Kidney (tissue), 14 donors: Measurements from ENCODE around the gene MDGA2. TPM values are rescaled to one million over a fixed set of nuclear protein-coding genes. Genes with fewer than 3 reads are reported as not detected.
"Not testable (repeated sequence)": the region's sequence is repeated elsewhere in the genome, so short reads cannot be mapped to it uniquely, and the experiment has no call there.

Experiments
- DNase-seq, 5 donors: peaks; one replicate each; pipeline ENCODE4 v3.0.0-alpha.2; 2013 to 2020
- FAIRE-seq: peaks from 2 replicates; lab custom pipeline; 2012; peaks lifted over from hg19 to GRCh38; lab: Jason Lieb, UNC
- H3K27ac ChIP-seq, 2 donors: one replicate each; pipeline ENCODE4 v1.7.0; 2013; ENCODE audit warnings: low read depth in 2 of 2, low read length in 2 of 2, inconsistent platforms in 1 of 2
- H3K27me3 ChIP-seq: one replicate; pipeline ENCODE4 v1.7.1; 2013; ENCODE audit warnings: low read length, inconsistent platforms; ENCODE audit not compliant: control insufficient read depth, insufficient read depth
- H3K36me3 ChIP-seq, 3 donors: one replicate each; pipeline versions ENCODE4 v1.7.0 to v1.7.1; 2013; ENCODE audit warnings: low read length in 3 of 3, control low read depth in 1 of 3, inconsistent platforms in 1 of 3; ENCODE audit not compliant: insufficient read depth in 3 of 3, control insufficient read depth in 2 of 3
- H3K4me1 ChIP-seq, 3 donors: one replicate each; pipeline versions ENCODE4 v1.7.0 to v1.7.1; 2013; ENCODE audit warnings: low read length in 3 of 3, inconsistent platforms in 1 of 3, low read depth in 1 of 3; ENCODE audit not compliant: control insufficient read depth in 2 of 3, insufficient read depth in 2 of 3
- H3K4me3 ChIP-seq, 3 donors: one replicate each; pipeline versions ENCODE4 v1.7.0 to v1.8.1; 2013; ENCODE audit warnings: low read length in 3 of 3, control low read depth in 1 of 3, inconsistent platforms in 1 of 3
- H3K9ac ChIP-seq, 3 donors: one replicate each; pipeline versions ENCODE4 v1.7.0 to v1.7.1; 2013; ENCODE audit warnings: low read length in 3 of 3, control low read depth in 1 of 3, inconsistent platforms in 1 of 3
- H3K9me3 ChIP-seq, 3 donors: one replicate each; pipeline versions ENCODE4 v1.7.0 to v1.7.1; 2013; ENCODE audit warnings: low read length in 3 of 3, control low read depth in 1 of 3, inconsistent platforms in 1 of 3; ENCODE audit not compliant: control insufficient read depth in 2 of 3, insufficient read depth in 1 of 3
- intact Hi-C: fragments of 100-400 bp; cut with DNase I; formaldehyde crosslinking; loops from one replicate; pipeline ENCODE4 v1.11.1; 2022
- polyA plus RNA-seq: library from polyadenylated mRNA; stranded (reverse); fragments of 350-450 nt; fragmentation: Illumina TruSeq; extraction: RNeasy Lipid Tissue Mini Kit (QIAGEN cat#74804); gene quantifications from one replicate; pipeline ENCODE4 v1.2.3, GENCODE V29; 2014; ENCODE audit warnings: low read depth, low replicate concordance; ENCODE audit not compliant: insufficient read depth
- total RNA-seq: library from RNA; stranded (reverse); fragmentation: NEBNext Ultra II Directional; extraction: Animal tissue kit (Norgen Biotek cat#: 25700); gene quantifications from one replicate; pipeline ENCODE4 v1.2.1, GENCODE V29; 2021
- TF ChIP-seq, protein P1 (sequence below): IDR thresholded peaks from 3 replicates; pipeline ENCODE4 v1.5.1; 2012; ENCODE audit warnings: mild to moderate bottlenecking, moderate library complexity, borderline replicate concordance; ENCODE audit not compliant: insufficient read depth; ENCODE audit errors: extremely low read depth
- donor health status: control.
- donor health status: control.
- donor health status: control.
- donor health status: control.
- donor health status: control.
- donor health status: DM: yes; HTN: yes; CAD: no.
- donor health status: Normal renal cell carcinoma (clear cell type).

MDGA2 gene
- total and polyA plus RNA-seq, 2 donors from 2014 or later: 0.41 TPM; not detected in 1

GRCh38 chr14:46964378-46964777 lies 711.0 kb downstream of the MDGA2 start:
- H3K36me3 ChIP-seq: no peaks in the 10 kb centered on the region
- H3K9me3 ChIP-seq: no peaks in the 10 kb centered on the region
- H3K4me3 ChIP-seq: no peak overlapping the region
- no peak for FAIRE-seq
- intact Hi-C loops: no loop called here
- no peak overlapping the region for H3K27ac ChIP-seq
- H3K27me3 ChIP-seq: no peaks in the 10 kb centered on the region
- TF ChIP-seq, protein P1, sequence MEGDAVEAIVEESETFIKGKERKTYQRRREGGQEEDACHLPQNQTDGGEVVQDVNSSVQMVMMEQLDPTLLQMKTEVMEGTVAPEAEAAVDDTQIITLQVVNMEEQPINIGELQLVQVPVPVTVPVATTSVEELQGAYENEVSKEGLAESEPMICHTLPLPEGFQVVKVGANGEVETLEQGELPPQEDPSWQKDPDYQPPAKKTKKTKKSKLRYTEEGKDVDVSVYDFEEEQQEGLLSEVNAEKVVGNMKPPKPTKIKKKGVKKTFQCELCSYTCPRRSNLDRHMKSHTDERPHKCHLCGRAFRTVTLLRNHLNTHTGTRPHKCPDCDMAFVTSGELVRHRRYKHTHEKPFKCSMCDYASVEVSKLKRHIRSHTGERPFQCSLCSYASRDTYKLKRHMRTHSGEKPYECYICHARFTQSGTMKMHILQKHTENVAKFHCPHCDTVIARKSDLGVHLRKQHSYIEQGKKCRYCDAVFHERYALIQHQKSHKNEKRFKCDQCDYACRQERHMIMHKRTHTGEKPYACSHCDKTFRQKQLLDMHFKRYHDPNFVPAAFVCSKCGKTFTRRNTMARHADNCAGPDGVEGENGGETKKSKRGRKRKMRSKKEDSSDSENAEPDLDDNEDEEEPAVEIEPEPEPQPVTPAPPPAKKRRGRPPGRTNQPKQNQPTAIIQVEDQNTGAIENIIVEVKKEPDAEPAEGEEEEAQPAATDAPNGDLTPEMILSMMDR: no peak
- H3K4me1 ChIP-seq: no peaks in the 10 kb centered on the region
- no peak overlapping the region for H3K9ac ChIP-seq
- peak in 2 of 5 donors; percentile 30 to 47 for DNase-seq

- DNase-seq (no peak), FAIRE-seq (no peak)
- H3K9ac ChIP-seq: no peak overlapping the region
- no peaks in the 10 kb centered on the region for H3K9me3 ChIP-seq
- H3K4me3 ChIP-seq: no peak overlapping the region
- no peaks in the 10 kb centered on the region for H3K36me3 ChIP-seq
- TF ChIP-seq, protein P1: no peak
- intact Hi-C loops: no loop called here
- no peaks in the 10 kb centered on the region for H3K27me3 ChIP-seq
- H3K27ac ChIP-seq: no peak overlapping the region
- no peaks in the 10 kb centered on the region for H3K4me1 ChIP-seq
These were observed 724.3 kb downstream of the MDGA2 start for GRCh38 chr14:46951103-46951502.

DNA sequence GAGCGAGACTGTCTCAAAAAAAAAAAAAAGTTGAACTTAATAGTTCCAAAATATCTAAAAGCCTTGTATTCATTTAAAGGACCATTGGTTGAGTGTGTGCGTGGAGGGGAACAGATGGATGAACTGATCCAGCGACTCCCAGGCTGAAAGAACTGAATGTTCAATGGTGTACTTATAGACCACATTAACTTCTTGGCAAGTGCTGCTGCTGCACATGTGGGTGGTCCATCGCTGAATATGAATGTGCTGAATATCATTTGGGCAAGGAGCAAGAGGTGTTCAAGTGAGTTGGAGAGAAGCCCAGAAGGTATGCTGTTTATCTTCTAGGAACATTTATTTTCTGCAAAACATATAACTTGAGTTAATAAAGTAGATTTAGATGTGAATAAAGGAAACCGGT lies 734.8 kb downstream of the MDGA2 start:
- no peak for DNase-seq
- intact Hi-C loops: no loop called here
- no peaks in the 10 kb centered on the region for H3K27me3 ChIP-seq
- no peak overlapping the region for H3K4me3 ChIP-seq
- no peak overlapping the region for H3K9ac ChIP-seq
- TF ChIP-seq, protein P1: no peak
- no peaks in the 10 kb centered on the region for H3K36me3 ChIP-seq
- FAIRE-seq: no peak
- no peak overlapping the region for H3K27ac ChIP-seq
- H3K9me3 ChIP-seq: peaks cover 0 to 3% (median 0%) of the 10 kb centered on the region in 3 donors
- H3K4me1 ChIP-seq: no peaks in the 10 kb centered on the region

GRCh38 chr14:46920542-46920941 lies 754.9 kb downstream of the MDGA2 start:
- TF ChIP-seq, protein P1: no peak
- Histone ChIP-seq H3K27me3 (no peaks in the 10 kb centered on the region), H3K27ac (no peak overlapping the region), H3K9ac (no peak overlapping the region), H3K4me3 (no peak overlapping the region), H3K9me3 (no peaks in the 10 kb centered on the region), H3K4me1 (no peaks in the 10 kb centered on the region), H3K36me3 (no peaks in the 10 kb centered on the region)
- intact Hi-C loops: no loop called here
- DNase-seq (no peak), FAIRE-seq (no peak)

DNA sequence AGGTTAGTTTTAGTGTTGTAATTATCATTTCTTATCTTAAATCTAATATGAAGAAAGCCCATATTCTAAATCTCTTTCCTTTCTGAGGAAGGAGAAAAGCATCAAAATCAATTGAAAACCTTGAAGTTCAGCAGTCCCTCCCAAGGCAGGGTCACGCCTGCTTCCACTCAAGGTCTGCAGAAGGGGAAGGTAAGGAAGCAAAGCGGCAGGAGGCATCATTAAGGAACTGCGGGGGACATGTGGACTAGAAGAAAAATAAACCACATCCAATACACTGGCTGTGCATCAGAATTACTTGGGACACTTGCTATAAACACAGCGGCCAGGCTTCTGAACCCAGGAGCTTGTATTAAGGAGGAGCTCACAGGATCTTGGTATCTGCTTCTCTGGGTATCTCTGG lies 759.9 kb downstream of the MDGA2 start:
- FAIRE-seq, H3K36me3 ChIP-seq, H3K9me3 ChIP-seq, H3K4me1 ChIP-seq, intact Hi-C loops, H3K27ac ChIP-seq, DNase-seq, H3K9ac ChIP-seq, H3K27me3 ChIP-seq, H3K4me3 ChIP-seq: not testable (repeated sequence)
